Iris pigment epithelial cell (primary cell): ENCODE results near the gene CEP112.

Source experiments
- DNase-seq: peaks from one replicate; pipeline ENCODE4 v3.0.0-alpha.2; 2011; ENCODE audit warnings: low read depth

The CEP112 gene

DNA sequence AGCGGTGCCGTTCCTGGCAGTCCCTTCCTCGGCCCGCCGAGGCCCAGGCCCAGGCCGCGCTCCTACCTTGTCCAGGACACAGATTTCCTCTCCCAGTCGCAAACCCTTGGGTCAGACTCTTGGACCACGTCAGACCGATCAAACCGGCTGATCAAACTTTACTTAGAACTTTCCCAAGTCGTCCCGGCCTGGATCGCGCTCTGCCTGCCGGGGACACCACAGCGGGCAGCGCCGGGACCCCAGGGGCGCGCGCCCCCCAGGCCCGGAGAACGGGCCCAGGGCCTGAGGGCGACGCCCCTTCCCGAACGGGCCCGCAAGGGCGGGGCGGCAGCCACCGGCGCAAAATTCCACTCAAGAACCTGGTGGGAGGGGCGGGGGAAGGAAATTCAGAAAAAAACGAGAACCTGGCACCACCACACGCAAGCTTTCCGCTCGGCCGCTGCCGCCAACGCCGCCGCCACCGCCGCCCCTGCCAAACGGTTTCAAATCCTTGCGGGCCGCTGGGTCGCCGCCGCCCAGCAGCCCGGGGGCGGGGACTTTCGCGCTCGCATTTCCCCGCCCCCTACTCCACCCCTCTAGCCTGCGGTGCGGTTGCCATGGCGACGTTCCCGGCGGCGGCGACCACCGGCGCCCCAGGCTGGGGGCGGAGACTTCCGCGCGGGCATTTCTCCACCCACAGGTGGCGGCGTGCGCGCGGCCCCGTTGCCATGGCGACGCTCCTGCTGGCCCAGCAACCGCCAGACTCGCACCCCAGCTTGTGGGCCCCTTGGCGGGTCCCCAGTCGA lies at the start of gene CEP112:
Gene CEP112, minus strand, starts transcription at position 541 of the 785 bp plus-strand sequence.
- DNase-seq, result peak; percentile 58

- DNase-seq, result no peak
Observed at GRCh38 chr17:66240630-66241029, 48.7 kb upstream of the CEP112 start.

- no peak for DNase-seq
Observed at GRCh38 chr17:66240013-66240412, 48.1 kb upstream of the CEP112 start.

- no peak for DNase-seq
Observed at GRCh38 chr17:66235377-66235994, 43.6 kb upstream of the CEP112 start.

DNA sequence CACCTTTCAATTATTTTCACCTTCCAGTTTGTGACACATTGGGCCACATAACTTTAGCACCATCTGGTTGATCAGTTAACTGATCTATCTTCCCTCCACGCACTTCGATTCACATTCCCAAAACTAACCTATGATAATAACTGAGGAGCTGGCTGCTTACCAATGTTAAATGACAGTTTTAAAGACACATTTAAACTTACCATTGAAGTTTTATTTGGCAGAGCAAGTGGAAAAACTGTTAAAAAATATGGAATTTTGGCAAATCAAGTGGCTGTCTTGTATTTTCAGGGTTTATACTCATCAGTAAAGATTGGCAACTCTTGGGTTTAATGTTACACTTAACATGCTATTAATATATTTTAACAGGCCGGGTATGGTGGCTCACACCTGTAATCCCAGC lies 42.7 kb upstream of the CEP112 start:
- no peak for DNase-seq

DNA sequence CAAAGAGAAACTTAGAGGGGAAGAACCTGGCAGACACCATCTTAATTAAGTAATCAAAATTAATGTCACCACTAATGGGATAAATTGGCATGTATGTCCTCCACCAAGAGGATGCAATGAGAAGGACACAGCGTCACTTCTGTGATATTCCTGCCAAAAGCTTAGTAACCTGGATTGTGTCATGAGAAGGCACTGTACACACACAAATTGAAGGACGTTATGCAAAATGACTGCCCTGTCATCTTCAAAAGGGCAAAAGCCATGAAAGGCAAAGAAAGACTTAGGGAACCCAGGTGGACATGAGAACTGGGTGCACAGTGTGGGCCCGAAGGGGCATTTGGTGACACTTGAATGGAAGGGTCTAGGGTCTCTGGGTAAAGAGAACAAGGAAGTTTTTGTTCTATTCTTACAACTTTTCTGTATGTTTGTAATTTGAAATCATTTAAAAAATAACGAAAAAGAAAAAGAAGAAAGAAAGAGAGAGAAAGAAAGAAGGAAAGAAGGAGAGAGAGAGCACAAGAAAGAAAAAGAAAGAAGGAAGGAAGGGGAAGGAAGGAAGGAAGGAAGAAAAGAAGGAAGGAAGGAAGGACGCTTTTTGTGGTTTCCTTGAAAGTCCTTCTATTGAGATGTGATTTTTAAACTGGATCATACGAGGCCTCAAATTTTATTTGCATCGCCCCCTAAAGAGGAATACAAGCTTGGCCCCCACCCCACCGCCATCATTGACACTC lies 41.3 kb upstream of the CEP112 start:
- no peak for DNase-seq

GRCh38 chr17:66230922-66231591 lies 39.1 kb upstream of the CEP112 start:
- DNase-seq, result no peak

DNA sequence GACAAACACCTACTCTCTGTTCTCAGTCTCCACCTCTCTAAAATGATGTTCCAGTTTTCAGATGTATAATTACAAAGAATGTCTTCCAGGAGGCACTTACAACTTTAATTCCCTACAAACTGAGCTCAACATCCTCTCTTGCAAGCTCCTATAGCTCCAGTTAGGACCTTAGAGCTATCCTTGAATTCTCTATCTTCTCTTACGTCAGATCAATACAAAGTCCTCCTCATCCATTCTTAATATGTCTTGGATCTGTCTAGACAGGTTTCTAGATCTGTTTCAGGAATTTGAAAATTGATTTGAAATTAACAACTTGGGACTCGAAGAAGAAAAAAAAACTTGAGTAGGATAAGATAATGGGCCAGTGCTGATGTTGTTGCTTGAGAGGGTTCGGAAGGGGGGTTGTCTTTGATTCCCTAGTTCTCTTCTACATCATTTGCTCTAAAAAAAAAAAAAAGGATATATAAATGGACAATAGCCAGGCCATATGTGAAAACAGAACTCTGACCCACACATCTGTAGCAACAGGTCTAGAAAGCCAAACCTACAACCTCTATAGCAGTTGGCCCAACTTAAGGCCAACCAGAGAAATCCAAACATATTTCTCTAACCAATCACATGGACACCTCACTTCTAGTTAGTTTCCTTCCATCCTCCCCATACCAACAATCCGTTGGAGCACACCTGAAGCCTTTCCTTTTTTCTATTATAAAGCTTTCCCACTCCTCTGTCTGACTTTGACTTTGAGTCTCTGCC lies 38.0 kb upstream of the CEP112 start:
- DNase-seq, result no peak

GRCh38 chr17:66228887-66229782 lies 37.2 kb upstream of the CEP112 start, which contains the start of gene APOH:
APOH (minus strand) TSS chr17:66229415; CDS start chr17:66229379, 36 bp downstream.
- DNase-seq, result no peak

- DNase-seq, result no peak
Observed at GRCh38 chr17:66227212-66228045, 35.5 kb upstream of the CEP112 start.

DNA sequence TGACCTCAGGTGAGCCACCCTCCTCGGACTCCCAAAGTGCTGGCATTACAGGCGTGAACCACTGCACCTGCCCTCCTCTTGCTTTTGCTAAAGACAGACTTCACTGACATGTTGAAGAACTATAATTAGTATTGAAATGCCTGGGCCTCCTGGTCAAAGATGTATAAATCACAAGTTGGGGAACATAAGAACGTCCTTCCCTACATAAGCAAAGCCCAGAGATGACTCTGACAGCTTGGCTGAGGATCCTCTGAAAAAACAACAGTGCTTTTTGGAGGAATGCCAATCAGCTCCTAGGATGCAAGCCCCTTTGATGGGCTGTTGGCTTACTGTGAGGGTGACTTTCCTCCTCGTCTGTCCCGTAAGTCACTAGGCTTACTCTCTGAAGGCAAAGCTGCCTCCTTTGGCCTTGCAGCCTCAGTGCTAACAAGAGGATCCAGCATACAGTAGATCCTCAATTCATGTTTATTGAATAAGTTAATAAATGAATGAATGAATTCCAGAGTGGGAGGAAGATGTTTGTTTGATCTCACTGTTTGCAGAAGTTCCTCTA lies 30.9 kb upstream of the CEP112 start:
- DNase-seq, result no peak

- no peak for DNase-seq
Observed at GRCh38 chr17:66221755-66222530, 30.0 kb upstream of the CEP112 start.

GRCh38 chr17:66221343-66221742 lies 29.4 kb upstream of the CEP112 start:
- no peak for DNase-seq

DNA sequence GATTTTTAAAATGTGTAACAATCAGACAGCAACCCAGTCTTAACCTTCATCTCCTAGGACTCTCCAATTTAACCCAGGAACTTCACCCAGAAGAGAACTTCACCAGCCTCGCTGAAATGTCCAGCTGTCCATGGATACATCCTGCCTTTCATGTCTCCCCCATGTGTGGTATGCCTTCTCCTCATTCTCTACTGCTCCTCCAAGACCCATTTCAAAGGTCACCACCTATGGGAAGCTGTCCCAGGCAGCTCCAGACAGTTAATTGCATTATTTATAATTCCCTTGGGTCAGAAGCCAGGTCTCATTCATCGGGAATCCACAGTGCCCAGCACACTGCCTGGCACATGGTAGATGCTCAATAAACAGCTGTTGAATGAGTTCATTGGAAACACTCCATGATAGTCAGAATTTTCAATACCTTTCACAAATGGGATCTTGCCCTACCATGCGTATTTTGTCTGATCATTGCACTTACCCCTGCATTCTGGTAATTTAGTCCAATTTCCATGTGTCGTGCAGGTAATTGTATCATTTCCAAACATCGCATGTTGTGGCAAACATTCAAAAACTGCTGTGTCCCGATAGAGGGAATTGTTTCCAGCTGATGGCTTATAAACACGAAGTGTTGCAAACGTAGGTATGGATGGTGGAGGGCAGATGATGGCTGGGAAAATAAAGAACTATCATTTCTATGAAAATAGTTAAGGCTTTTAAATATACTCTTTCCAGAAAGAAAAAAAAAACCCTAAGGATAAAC lies 28.3 kb upstream of the CEP112 start:
- no peak for DNase-seq

GRCh38 chr17:66215529-66215911 lies 23.6 kb upstream of the CEP112 start:
- no peak for DNase-seq

- no peak for DNase-seq
Observed at GRCh38 chr17:66214884-66215528, 23.1 kb upstream of the CEP112 start.
